Heart left ventricle (tissue), 16 donors: ENCODE measurements around the gene ZNF714. TPM values are rescaled to one million over a fixed set of nuclear protein-coding genes. Genes with fewer than 3 reads are reported as not detected.

Experiments used
- ATAC-seq, 4 donors: fragments of 200-7000 bp; cut with Tn5 transposase; one replicate each; pipeline ENCODE4 v1.9.1; 2020 to 2022; ENCODE audit warnings: moderate library complexity in 4 of 4, mild to moderate bottlenecking in 3 of 4, moderate number of reproducible peaks in 1 of 4
- DNase-seq, 5 donors: peaks; one replicate each; pipeline ENCODE4 v3.0.0-alpha.2; 2020
- H3K27ac ChIP-seq, 12 donors: fragments of 200-600 bp; sonication (generic) in 4 of 12; one replicate each; pipeline versions ENCODE4 v1.5.0 to v1.8.0; 2016 to 2022; ENCODE audit warnings: mild to moderate bottlenecking in 2 of 12
- H3K27me3 ChIP-seq, 9 donors: fragments of 200-600 bp; sonication (generic) in 2 of 9; one replicate each; pipeline versions ENCODE4 v1.5.1 to v1.8.0; 2016 to 2022; ENCODE audit warnings: mild to moderate bottlenecking in 3 of 9
- H3K36me3 ChIP-seq, 9 donors: fragments of 200-600 bp; sonication (generic) in 2 of 9; one replicate each; pipeline versions ENCODE4 v1.5.0 to v1.8.0; 2018 to 2022; ENCODE audit warnings: mild to moderate bottlenecking in 2 of 9
- H3K4me1 ChIP-seq, 12 donors: fragments of 200-600 bp; sonication (generic) in 4 of 12; one replicate each; pipeline versions ENCODE4 v1.5.0 to v1.8.0; 2016 to 2022; ENCODE audit warnings: mild to moderate bottlenecking in 3 of 12
- H3K4me3 ChIP-seq, 12 donors: fragments of 200-600 bp; sonication (generic) in 4 of 12; one replicate each; pipeline versions ENCODE4 v1.5.0 to v1.8.0; 2017 to 2022; ENCODE audit warnings: mild to moderate bottlenecking in 9 of 12, moderate library complexity in 4 of 12
- H3K9me3 ChIP-seq, 12 donors: fragments of 200-600 bp; sonication (generic) in 4 of 12; one replicate each; pipeline versions ENCODE4 v1.5.0 to v1.8.0; 2016 to 2022; ENCODE audit warnings: mild to moderate bottlenecking in 1 of 12
- POLR2A ChIP-seq, 2 donors: fragments of 450-650 bp; IDR thresholded peaks; one replicate each; pipeline ENCODE4 v1.6.1; 2017; ENCODE audit warnings: antibody characterized with exemption in 2 of 2, mild to moderate bottlenecking in 2 of 2, moderate library complexity in 2 of 2
- WGBS, 4 donors: extraction: QIAGEN DNeasy Blood & Tissue Kit in 2 of 4; methylation state at CpG; one replicate each; pipeline versions ENCODE4 v1.1.5 to v1.1.7; 2013 to 2018; 5-methylcytosine and 5-hydroxymethylcytosine counted together
- intact Hi-C, 10 donors: fragments of 100-400 bp; cut with DNase I; formaldehyde crosslinking; loops; one replicate each; pipeline versions ENCODE4 v1.11.1 to v1.14.2; 2022
- polyA plus RNA-seq, 2 donors: library from polyadenylated mRNA; stranded (reverse); fragments of 200-250 nt; gene quantifications; one replicate each; pipeline ENCODE4 v1.2.3, GENCODE V29; 2013
- total RNA-seq, 9 donors: library from RNA; depleted of rRNA in 2 of 9; stranded (reverse); fragments of >200 nt in 2 of 9; fragmentation: NEBNext Ultra II Directional in 3 of 9; extraction: Animal tissue kit (Norgen Biotek cat#: 25700) in 3 of 9; gene quantifications; one replicate each; pipeline versions ENCODE4 v1.1.0 to v1.2.4, GENCODE V29; 2016 to 2023
- TF ChIP-seq, protein P1 (sequence below), 12 donors: fragments of 200-600 bp; sonication (generic) in 4 of 12; IDR thresholded peaks; one replicate each; pipeline versions ENCODE4 v1.5.0 to v1.8.0; 2018 to 2022; ENCODE audit warnings: antibody characterized with exemption in 12 of 12, mild to moderate bottlenecking in 5 of 12
- donor health status: ischemic (EF 13 %, LVEDD 7.1; RV severe dilation, severe dysfunction).
- donor health status: healthy with polysubstance abuse.
- donor health status: DM: no; HTN: yes; CAD: no.
- donor health status: DM: no; HTN: no; CAD: no.
- donor health status: ischemic (EF 25% LVEDD 6.9; RV normal size, moderate dysfunction).
- donor health status: ischemic (EF 25% LVEDD 5.7; RV mildly dilated, moderate dysfunction).
- donor health status: healthy.
- donor health status: DM: yes; HTN: yes; CAD: no.
- donor health status: ischemic (EF 35%, LVEDD 5.7; RV mildly dilated, moderate dysfunction).
- donor health status: nonischemic (EF 11% LVEDD 7.7; RV severe dilation, severe dysfunction).
- donor health status: DM: yes; HTN: yes; CAD: no.
- donor health status: PGD.
- donor health status: ischemic (EF 29% LVEDD 5.4; RV normal size, mild dysfunction).
- donor health status: nonischemic (EF 23%, LVEDD 6.1; RV moderate dilation, normal function).

ZNF714 gene
- total and polyA plus RNA-seq, 11 donors: 1.1 to 5.6 (median 3.2) TPM

DNA sequence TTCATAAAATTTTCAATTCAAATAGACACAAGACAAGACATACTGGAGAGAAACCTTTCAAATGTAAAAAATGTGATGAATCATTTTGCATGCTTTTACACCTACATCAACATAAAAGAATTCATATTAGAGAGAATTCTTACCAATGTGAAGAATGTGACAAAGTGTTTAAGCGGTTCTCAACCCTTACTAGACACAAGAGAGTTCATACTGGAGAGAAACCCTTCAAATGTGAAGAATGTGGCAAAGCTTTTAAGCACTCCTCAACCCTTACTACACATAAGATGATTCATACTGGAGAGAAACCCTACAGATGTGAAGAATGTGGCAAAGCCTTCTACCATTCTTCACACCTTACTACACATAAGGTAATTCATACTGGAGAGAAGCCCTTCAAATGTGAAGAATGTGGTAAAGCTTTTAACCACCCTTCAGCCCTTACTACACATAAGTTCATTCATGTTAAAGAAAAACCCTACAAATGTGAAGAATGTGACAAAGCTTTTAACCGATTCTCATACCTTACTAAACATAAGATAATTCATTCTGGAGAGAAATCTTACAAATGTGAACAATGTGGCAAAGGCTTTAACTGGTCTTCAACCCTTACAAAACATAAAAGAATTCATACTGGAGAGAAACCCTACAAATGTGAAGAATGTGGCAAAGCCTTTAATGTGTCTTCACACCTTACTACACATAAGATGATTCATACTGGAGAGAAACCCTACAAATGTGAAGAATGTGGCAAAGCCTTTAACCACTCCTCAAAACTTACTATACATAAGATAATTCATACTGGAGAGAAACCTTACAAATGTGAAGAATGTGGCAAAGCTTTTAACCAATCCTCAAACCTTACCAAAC, 35.3 kb downstream of the ZNF714 start:
- Histone ChIP-seq H3K27me3 (no peaks in the 10 kb centered on the region), H3K4me1 (no peaks in the 10 kb centered on the region), H3K9me3 (peaks cover 0 to 42% (median 12%) of the 10 kb centered on the region in 12 donors), H3K27ac (no peak overlapping the region), H3K36me3 (peaks cover 0 to 36% (median 16%) of the 10 kb centered on the region in 9 donors), H3K4me3 (no peak overlapping the region)
- intact Hi-C loops: no loop called here
- no peak for ATAC-seq
- WGBS, 4 donors: 88 to 96% (median 95%) methylated on average over 2 of the region's 2 CpGs
- DNase-seq: no peak
- TF ChIP-seq, protein P1, sequence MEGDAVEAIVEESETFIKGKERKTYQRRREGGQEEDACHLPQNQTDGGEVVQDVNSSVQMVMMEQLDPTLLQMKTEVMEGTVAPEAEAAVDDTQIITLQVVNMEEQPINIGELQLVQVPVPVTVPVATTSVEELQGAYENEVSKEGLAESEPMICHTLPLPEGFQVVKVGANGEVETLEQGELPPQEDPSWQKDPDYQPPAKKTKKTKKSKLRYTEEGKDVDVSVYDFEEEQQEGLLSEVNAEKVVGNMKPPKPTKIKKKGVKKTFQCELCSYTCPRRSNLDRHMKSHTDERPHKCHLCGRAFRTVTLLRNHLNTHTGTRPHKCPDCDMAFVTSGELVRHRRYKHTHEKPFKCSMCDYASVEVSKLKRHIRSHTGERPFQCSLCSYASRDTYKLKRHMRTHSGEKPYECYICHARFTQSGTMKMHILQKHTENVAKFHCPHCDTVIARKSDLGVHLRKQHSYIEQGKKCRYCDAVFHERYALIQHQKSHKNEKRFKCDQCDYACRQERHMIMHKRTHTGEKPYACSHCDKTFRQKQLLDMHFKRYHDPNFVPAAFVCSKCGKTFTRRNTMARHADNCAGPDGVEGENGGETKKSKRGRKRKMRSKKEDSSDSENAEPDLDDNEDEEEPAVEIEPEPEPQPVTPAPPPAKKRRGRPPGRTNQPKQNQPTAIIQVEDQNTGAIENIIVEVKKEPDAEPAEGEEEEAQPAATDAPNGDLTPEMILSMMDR (IDR thresholded peaks at IDR 0.05): no peak
- no peak for TF ChIP-seq POLR2A (IDR thresholded peaks at IDR 0.05)

DNA sequence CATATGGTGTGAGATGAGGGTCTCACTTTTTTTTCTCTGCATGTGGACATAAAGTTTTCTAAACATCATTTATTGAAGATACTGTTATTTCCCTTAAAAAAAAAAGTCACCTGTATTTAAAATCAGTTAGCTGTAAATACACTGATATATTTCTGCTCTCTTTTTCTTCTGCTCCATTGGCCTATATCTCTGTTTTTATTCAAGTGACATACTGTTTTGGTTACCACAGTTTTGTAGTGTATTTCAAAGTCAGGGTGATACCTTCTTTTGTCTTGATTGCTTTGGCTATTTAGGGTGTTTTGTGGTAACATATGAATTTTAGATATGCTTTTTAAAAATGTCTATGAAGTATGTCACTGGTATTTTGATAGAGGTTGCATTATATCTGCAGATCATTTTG, 44.1 kb downstream of the ZNF714 start:
- intact Hi-C loops: no loop called here
- Histone ChIP-seq H3K27me3 (no peaks in the 10 kb centered on the region), H3K27ac (no peak overlapping the region), H3K36me3 (no peaks in the 10 kb centered on the region), H3K9me3 (peaks cover 0 to 11% (median 0%) of the 10 kb centered on the region in 12 donors), H3K4me1 (peaks cover 0 to 6% (median 0%) of the 10 kb centered on the region in 12 donors), H3K4me3 (no peak overlapping the region)
- TF ChIP-seq, protein P1 (IDR thresholded peaks at IDR 0.05): no peak
- no peak for TF ChIP-seq POLR2A (IDR thresholded peaks at IDR 0.05)
- DNase-seq (no peak), ATAC-seq (no peak)

DNA sequence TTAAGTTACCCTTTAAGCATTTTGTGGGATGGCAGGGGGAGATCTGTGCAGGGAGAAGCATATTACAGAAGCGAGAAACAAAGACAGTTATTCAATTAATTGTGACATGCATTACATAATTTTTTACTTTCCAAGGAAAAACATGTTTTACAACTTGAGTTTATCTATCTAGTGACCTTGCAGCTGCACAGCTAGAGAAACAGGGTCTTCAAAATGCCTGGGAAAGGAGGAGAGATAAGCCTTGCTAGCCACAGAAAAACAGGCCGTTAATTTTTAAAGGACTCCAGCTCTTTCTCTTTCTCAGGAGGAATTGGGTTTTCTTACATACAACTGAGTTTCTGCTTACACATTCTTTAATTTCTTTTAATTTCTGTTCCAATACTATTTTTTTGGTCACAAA, 45.0 kb downstream of the ZNF714 start:
- Histone ChIP-seq H3K4me3 (no peak overlapping the region), H3K4me1 (peaks cover 0 to 6% (median 0%) of the 10 kb centered on the region in 12 donors), H3K27me3 (no peaks in the 10 kb centered on the region), H3K27ac (peak overlapping the region in 1 of 12 donors; percentile 19), H3K36me3 (no peaks in the 10 kb centered on the region), H3K9me3 (peaks cover 0 to 11% (median 0%) of the 10 kb centered on the region in 12 donors)
- intact Hi-C loops: no loop called here
- TF ChIP-seq POLR2A (IDR thresholded peaks at IDR 0.05): no peak
- TF ChIP-seq, protein P1 (IDR thresholded peaks at IDR 0.05): no peak
- ATAC-seq (no peak), DNase-seq (no peak)
- 32 to 48% (median 35%) methylated on average over 2 of the region's 2 CpGs for WGBS, 4 donors

DNA sequence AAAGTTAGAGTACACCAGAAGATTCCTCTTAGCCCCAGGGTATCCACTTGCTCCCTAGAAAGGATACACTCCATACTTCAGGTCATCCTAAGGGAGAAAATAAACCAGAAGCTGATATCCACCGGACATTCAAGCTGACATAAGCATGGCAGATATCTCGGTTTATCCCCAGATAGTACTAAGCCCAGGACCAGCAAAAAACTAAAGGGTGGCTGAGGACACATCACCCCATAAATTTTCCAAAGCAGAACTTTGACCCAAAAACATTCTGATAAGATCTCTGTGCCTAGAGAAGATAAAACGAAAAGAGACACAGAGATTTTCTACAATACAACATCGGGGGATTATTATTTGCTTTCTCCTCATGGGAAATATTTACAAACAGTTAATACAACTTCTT, 45.9 kb downstream of the ZNF714 start:
- Histone ChIP-seq H3K9me3 (peaks cover 0 to 11% (median 0%) of the 10 kb centered on the region in 12 donors), H3K27ac (no peak overlapping the region), H3K4me3 (no peak overlapping the region), H3K4me1 (peaks cover 0 to 6% (median 0%) of the 10 kb centered on the region in 12 donors), H3K36me3 (no peaks in the 10 kb centered on the region), H3K27me3 (no peaks in the 10 kb centered on the region)
- ATAC-seq (no peak), DNase-seq (no peak)
- intact Hi-C loops: no loop called here
- WGBS, 4 donors: 35 to 47% (median 40%) methylated on average over 4 of the region's 4 CpGs
- TF ChIP-seq, protein P1 (IDR thresholded peaks at IDR 0.05): no peak
- no peak for TF ChIP-seq POLR2A (IDR thresholded peaks at IDR 0.05)
